Natural killer cell (primary cell): ENCODE measurements around the gene KLHL30. TPM values are rescaled to one million over a fixed set of nuclear protein-coding genes. Genes with fewer than 3 reads are reported as not detected.

Experiments used
- ATAC-seq, 3 donors: fragments of 150-1000 bp in 2 of 3; fragments of 200-7000 bp in 1 of 3; cut with Tn5 transposase; 1 replicate in 1 of 3; 2 replicates in 2 of 3; pipeline ENCODE4 v1.10.0; 2021; ENCODE audit warnings: mild to moderate bottlenecking in 2 of 3, moderate library complexity in 2 of 3
- DNase-seq, 2 donors: peaks; one replicate each; pipeline versions ENCODE4 v3.0.0 to v3.0.0-alpha.2; 2013 to 2021; ENCODE audit warnings: mixed read lengths in 1 of 2
- H3K27ac ChIP-seq: one replicate; pipeline ENCODE4 v1.5.1; 2013; ENCODE audit warnings: mild to moderate bottlenecking, low read length
- H3K27me3 ChIP-seq: one replicate; pipeline ENCODE4 v1.6.1; 2013; ENCODE audit warnings: low read length; ENCODE audit not compliant: control insufficient read depth, insufficient read depth
- H3K36me3 ChIP-seq: one replicate; pipeline ENCODE4 v1.6.1; 2013; ENCODE audit warnings: low read length; ENCODE audit not compliant: control insufficient read depth, insufficient read depth
- H3K4me1 ChIP-seq: one replicate; pipeline ENCODE4 v1.6.1; 2013; ENCODE audit warnings: low read length; ENCODE audit not compliant: control insufficient read depth, insufficient read depth
- H3K4me3 ChIP-seq: one replicate; pipeline ENCODE4 v1.5.1; 2013; ENCODE audit warnings: low read length
- H3K9me3 ChIP-seq: one replicate; pipeline ENCODE4 v1.6.1; 2013; ENCODE audit warnings: low read length; ENCODE audit not compliant: control insufficient read depth, insufficient read depth
- H3K27ac Mint-ChIP-seq, 2 donors: one replicate each; pipeline ENCODE4 v1.8.0; 2022; ENCODE audit warnings: mild to moderate bottlenecking in 2 of 2, mixed read lengths in 2 of 2, moderate library complexity in 1 of 2
- H3K27me3 Mint-ChIP-seq, 2 donors: one replicate each; pipeline ENCODE4 v1.8.0; 2022; ENCODE audit warnings: low read depth in 2 of 2, mixed read lengths in 2 of 2
- H3K36me3 Mint-ChIP-seq: one replicate; pipeline ENCODE4 v1.8.0; 2022; ENCODE audit warnings: mixed read lengths
- H3K4me1 Mint-ChIP-seq, 2 donors: one replicate each; pipeline ENCODE4 v1.8.0; 2022; ENCODE audit warnings: mixed read lengths in 2 of 2
- H3K4me3 Mint-ChIP-seq: one replicate; pipeline ENCODE4 v1.8.0; 2022; ENCODE audit warnings: mild to moderate bottlenecking, moderate library complexity, mixed read lengths
- H3K9me3 Mint-ChIP-seq, 2 donors: one replicate each; pipeline ENCODE4 v1.8.0; 2022; ENCODE audit warnings: mixed read lengths in 2 of 2
- CTCF ChIP-seq: fragments of 200-600 bp; IDR thresholded peaks from one replicate; pipeline ENCODE4 v1.8.0; 2022; ENCODE audit warnings: antibody characterized with exemption
- WGBS: methylation state at CpG from one replicate; pipeline ENCODE4 v1.1.7; 2013; ENCODE audit warnings: missing lambda C conversion rate; ENCODE audit not compliant: insufficient coverage; 5-methylcytosine and 5-hydroxymethylcytosine counted together
- intact Hi-C: fragments of 100-400 bp; cut with micrococcal nuclease; formaldehyde crosslinking; loops from one replicate; pipeline ENCODE4 v1.14.2; 2022
- total RNA-seq, 4 donors: library from RNA; stranded (reverse); fragments of 120-200 nt in 1 of 4; gene quantifications; one replicate each; pipeline versions ENCODE4 v1.2.3 to v1.2.4, GENCODE V29; 2013 to 2022

The KLHL30 gene
- total RNA-seq, 3 donors from 2014 or later (not counting 1 experiment from before 2014, with no cell fraction given) = not detected

GRCh38 chr2:238127165-238128060 lies 11.1 kb upstream of the KLHL30 start:
- 74% methylated on average over 36 of the region's 36 CpGs for WGBS
- Mint-ChIP-seq H3K27ac (no peak overlapping the region), H3K27me3 (no peaks in the 10 kb centered on the region), H3K36me3 (no peaks in the 10 kb centered on the region), H3K4me3 (no peak overlapping the region), H3K9me3 (no peaks in the 10 kb centered on the region), H3K4me1 (no peaks in the 10 kb centered on the region)
- H3K4me1 ChIP-seq = peaks cover 5% of the 10 kb centered on the region
- intact Hi-C loops = no loop called here
- no peaks in the 10 kb centered on the region for H3K36me3 ChIP-seq
- ATAC-seq (peak; percentile 67 to 84 (median 76)), DNase-seq (no peak)
- H3K4me3 ChIP-seq = no peak overlapping the region
- H3K9me3 ChIP-seq = no peaks in the 10 kb centered on the region
- no peak for TF ChIP-seq CTCF
- no peaks in the 10 kb centered on the region for H3K27me3 ChIP-seq
- no peak overlapping the region for H3K27ac ChIP-seq

- Mint-ChIP-seq H3K36me3 (no peaks in the 10 kb centered on the region), H3K4me1 (no peaks in the 10 kb centered on the region), H3K9me3 (no peaks in the 10 kb centered on the region), H3K27me3 (no peaks in the 10 kb centered on the region), H3K27ac (no peak overlapping the region), H3K4me3 (no peak overlapping the region)
- no peak for ATAC-seq
- intact Hi-C loops = no loop called here
- Histone ChIP-seq H3K9me3 (no peaks in the 10 kb centered on the region), H3K4me3 (no peak overlapping the region), H3K4me1 (peaks cover 5% of the 10 kb centered on the region), H3K27me3 (no peaks in the 10 kb centered on the region), H3K27ac (no peak overlapping the region), H3K36me3 (no peaks in the 10 kb centered on the region)
- 92% methylated on average over 21 of the region's 22 CpGs for WGBS
- no peak for DNase-seq
- no peak for TF ChIP-seq CTCF
These were observed 10.4 kb upstream of the KLHL30 start for GRCh38 chr2:238128061-238128440.

- DNase-seq (no peak), ATAC-seq (no peak)
- no peaks in the 10 kb centered on the region for H3K4me1 Mint-ChIP-seq
- WGBS = 80% methylated on average over 30 of the region's 30 CpGs
- H3K9me3 ChIP-seq = no peaks in the 10 kb centered on the region
- no peaks in the 10 kb centered on the region for H3K36me3 Mint-ChIP-seq
- no peaks in the 10 kb centered on the region for H3K9me3 Mint-ChIP-seq
- H3K4me1 ChIP-seq = peaks cover 5% of the 10 kb centered on the region
- H3K27ac Mint-ChIP-seq = no peak overlapping the region
- no peaks in the 10 kb centered on the region for H3K36me3 ChIP-seq
- H3K4me3 ChIP-seq = no peak overlapping the region
- intact Hi-C loops = no loop called here
- H3K4me3 Mint-ChIP-seq = no peak overlapping the region
- H3K27me3 Mint-ChIP-seq = no peaks in the 10 kb centered on the region
- no peaks in the 10 kb centered on the region for H3K27me3 ChIP-seq
- H3K27ac ChIP-seq = no peak overlapping the region
- no peak for TF ChIP-seq CTCF
These were observed 9.9 kb upstream of the KLHL30 start for GRCh38 chr2:238128534-238129001.
